Measurements from ENCODE around the gene MMP8. TPM values are rescaled to one million over a fixed set of nuclear protein-coding genes. Genes with fewer than 3 reads are reported as not detected.

Gene MMP8
- total RNA-seq, 1 donor from 2014 or later, result not detected

Other genes with a start within 250 kb of the MMP8 start
- gene MMP7, start 194.2 kb downstream of the MMP8 start, total RNA-seq, result not detected in 2 replicates
- gene MMP20, start 99.6 kb downstream of the MMP8 start, total RNA-seq, result not detected in 2 replicates
- gene MMP27, start 19.2 kb downstream of the MMP8 start, total RNA-seq, result not detected in 2 replicates
- gene MMP10, start 55.7 kb upstream of the MMP8 start, total RNA-seq, result not detected in 2 replicates
- not detected in 2 replicates for gene MMP1, start 73.2 kb upstream of the MMP8 start, total RNA-seq
- gene MMP3, start 118.7 kb upstream of the MMP8 start, total RNA-seq, result not detected in 2 replicates
- not detected in 2 replicates for gene MMP12, start 150.0 kb upstream of the MMP8 start, total RNA-seq
- 0.17 TPM in 1 of 2 replicates, not detected in the other for gene MMP13, start 230.8 kb upstream of the MMP8 start, total RNA-seq